GM10847 (cell line): Measurements from ENCODE around the gene TMEM184B.

ENCODE experiments used
- POLR2A ChIP-seq: IDR thresholded peaks from 2 replicates; pipeline ENCODE4 v1.6.1; 2011; ENCODE audit not compliant: insufficient read length; ENCODE audit errors: extremely low read depth

The TMEM184B gene

GRCh38 chr22:38202437-38203089 lies 70.2 kb downstream of the TMEM184B start:
- TF ChIP-seq POLR2A, result no peak

- peak; percentile 41 for TF ChIP-seq POLR2A
Observed at GRCh38 chr22:38201711-38202436, 70.9 kb downstream of the TMEM184B start, which contains the start of gene MAFF. Gene MAFF (plus strand): TSS chr22:38201994. CDS start chr22:38213854, 11,860 bp downstream.

GRCh38 chr22:38201371-38201710 lies 71.5 kb downstream of the TMEM184B start:
- no peak for TF ChIP-seq POLR2A

- TF ChIP-seq POLR2A, result no peak
Observed at GRCh38 chr22:38199826-38200559, 72.8 kb downstream of the TMEM184B start.

- TF ChIP-seq POLR2A, result no peak
Observed at GRCh38 chr22:38196791-38197419, 75.9 kb downstream of the TMEM184B start.

- TF ChIP-seq POLR2A, result no peak
Observed at GRCh38 chr22:38193580-38193979, 79.2 kb downstream of the TMEM184B start.

DNA sequence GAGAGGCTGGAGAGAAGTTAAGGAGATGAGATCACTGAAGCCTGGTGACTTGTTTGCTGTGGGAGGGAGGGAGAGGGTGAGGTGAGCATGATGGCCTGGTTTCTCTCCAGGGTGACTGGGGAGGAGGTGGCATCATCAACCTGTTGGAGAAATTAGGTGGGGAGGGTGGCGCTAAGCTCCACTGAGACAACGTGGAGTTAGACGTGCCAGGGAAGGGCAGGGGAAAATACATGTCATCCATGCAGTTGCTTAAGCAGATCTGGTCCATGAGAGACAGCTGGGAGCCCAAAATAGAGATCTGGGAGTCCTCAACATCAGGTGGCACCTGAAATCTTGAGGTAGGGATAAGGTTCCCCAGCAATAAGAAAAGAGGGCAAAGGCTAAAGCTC lies 80.3 kb downstream of the TMEM184B start:
- TF ChIP-seq POLR2A, result no peak

DNA sequence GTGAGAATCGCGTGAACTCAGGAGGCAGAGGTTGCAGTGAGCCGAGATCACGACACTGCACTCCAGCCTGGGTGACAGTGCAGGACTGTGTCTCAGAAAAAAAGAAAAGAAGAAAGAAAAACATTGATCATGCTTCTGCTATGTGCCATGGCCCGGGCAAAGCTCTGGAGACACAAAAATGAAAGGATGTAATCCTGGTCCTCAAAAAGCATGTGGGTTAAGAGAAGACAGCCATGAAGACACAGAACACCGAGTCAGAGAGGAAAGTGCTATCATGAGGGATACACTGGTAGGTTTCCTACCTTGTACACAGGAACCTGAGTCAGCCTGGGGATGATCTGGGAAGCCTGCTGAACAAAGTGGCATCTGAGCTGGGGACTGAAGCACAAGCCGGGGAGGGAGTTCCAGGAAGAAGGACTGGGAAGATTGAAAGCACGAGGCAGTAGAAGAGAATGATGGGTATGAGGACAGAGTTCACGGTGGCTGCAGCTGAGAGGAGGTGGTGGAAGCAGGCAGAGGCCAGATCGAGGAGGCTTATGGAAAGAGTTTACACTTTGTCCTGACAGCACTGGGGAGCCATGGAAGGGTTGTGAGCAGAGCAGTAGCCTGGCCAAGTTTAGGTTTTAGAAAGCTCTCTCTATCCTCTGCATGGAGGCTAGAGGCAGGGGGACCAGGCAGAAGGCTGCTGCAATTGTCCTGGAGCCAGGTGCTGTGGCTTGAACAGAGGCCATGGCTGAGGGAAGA lies 80.9 kb downstream of the TMEM184B start:
- TF ChIP-seq POLR2A, result no peak

GRCh38 chr22:38191055-38191454 lies 81.8 kb downstream of the TMEM184B start:
- no peak for TF ChIP-seq POLR2A

DNA sequence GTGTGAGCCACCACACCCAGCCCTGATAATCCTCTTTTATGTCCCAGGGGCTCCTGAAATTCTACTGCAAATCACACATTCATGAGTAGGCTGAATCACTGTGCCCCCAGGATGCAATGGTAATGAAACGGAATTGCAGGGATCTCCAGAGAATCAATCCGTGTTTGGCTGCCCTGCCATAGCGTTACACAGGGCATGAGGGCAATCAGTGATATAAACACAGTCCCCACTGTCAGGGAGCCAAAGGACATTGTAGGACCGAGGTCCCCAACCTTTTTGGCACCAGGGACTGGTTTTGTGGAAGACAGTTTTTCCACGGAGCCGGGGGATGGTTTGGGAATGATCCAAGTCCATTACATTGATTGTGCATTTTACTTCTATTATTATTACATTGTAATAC lies 82.2 kb downstream of the TMEM184B start:
- no peak for TF ChIP-seq POLR2A

DNA sequence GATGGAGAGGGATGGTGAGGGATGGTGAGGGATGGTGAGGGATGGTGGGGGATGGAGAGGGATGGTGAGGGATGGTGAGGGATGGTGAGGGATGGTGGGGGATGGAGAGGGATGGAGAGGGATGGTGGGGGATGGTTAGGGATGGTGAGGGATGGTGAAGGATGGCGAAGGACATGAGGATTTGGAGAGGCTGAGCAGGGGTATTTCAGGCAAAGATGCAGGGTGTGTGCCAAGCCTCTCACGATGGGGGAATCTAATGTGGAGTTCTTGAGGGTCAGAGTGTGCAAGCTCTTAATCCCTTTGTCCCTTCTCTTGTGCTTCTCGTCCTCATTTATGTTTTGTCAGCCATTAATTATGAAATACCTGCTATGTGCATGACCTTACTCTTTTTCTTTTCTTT lies 83.7 kb downstream of the TMEM184B start:
- TF ChIP-seq POLR2A, result no peak

DNA sequence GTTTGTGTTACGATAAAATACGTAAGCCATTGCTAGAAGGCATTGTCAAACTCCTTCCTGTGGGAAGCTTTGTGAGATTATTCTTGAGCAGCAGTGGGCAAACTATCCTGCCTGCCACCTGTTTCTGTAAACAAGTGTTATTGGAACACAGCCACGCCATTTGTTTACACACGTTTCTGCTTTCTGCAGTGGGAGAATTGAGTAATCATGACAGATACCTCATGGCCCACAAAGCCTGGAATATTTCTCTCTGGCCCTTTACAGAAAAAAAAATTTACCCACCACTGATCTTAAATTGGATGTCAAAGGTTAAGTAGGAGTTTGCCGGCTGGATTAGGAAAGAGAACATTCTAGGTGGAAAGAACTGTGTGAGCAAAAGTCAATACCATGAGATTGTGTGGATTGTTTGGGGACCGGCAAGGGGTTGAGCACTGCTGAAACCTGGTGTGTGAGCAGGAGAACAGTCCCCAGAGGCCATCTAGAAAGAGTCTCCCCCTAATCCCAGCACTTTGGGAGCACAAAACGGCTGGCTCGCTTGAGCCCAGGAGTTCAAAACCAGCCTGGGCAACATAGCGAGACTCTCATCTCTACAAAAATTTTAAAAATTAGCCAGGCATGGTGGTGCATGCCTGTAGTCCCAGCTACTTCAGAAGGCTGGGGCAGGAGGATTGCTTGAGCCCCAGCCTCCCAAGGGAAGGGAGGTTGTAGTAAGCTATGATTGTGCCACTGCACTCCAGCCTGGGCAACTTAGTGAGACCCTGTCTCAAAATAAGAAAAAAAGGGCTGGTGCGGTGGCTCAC lies 85.2 kb downstream of the TMEM184B start:
- no peak for TF ChIP-seq POLR2A

DNA sequence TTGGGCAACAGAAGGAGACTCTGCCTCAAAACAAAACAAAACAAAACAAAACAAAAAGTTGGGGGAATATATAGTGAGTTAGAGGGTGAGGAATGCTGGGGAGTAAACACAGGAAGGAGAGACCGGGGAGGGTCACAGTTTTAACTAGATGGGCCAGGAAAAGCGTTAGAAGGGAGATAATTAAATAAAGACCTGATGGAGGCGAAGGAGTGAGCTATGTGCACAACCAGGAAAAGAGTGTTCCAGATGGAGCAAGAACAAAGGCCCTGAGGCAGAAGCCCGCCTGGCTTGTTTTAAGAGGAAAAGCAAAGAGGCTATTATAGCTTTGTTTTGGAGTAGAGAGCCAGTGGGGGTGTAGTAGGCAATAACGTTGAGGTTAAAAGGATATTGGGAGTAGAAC lies 86.4 kb downstream of the TMEM184B start:
- TF ChIP-seq POLR2A, result no peak

- TF ChIP-seq POLR2A, result no peak
Observed at GRCh38 chr22:38184788-38185187, 88.0 kb downstream of the TMEM184B start.

DNA sequence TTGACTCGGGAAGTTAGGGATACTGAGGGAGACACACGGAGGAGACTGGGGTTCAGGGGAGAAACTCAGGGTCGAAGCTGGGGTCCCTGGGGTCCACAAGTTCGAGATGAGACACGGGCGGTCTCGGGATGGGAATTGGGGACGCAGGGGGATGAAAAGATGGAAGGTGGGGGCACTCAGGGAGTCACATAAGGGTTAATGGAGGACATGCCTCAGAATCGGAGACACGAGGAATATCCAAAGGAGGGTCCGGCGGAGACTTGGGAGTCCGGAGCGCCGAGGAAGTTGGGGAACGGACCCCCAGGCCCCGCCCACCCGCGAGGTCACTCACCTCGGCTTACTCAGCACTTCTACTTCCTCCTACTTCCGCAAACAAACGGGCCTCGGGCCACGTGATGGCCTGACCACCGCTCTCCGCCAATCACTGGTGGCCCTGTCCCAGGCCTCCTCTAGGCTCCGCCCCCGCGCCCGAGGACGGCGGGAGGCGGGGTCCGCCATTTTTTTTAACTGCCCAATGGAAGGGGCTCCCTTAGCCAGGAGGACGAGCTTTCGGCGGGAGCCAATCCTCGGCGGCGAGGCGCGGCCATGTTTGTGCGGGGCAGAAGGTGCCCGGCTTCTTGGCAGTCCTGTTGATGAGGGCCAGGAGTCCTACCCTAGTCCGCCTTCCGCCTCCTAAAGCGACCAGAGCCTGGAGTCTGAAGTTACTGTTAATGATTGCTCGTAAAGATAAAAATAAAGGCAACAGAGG lies 91.2 kb downstream of the TMEM184B start, which contains the start of gene PLA2G6:
TSS of gene PLA2G6 (minus strand) at position 378 of the 748 bp plus-strand sequence. CDS start 12,404 bp downstream, outside the sequence.
- peak; percentile 32 for TF ChIP-seq POLR2A
